ENCODE results near the gene PRKRIP1. TPM values are rescaled to one million over a fixed set of nuclear protein-coding genes. Genes with fewer than 3 reads are reported as not detected.
A peak's percentile ranks its signal among the peaks of the same experiment; 100 is the strongest.

Gene PRKRIP1
- total and polyA plus RNA-seq, 2 experiments from 2014 or later = 25.5 to 29.1 TPM

DNA sequence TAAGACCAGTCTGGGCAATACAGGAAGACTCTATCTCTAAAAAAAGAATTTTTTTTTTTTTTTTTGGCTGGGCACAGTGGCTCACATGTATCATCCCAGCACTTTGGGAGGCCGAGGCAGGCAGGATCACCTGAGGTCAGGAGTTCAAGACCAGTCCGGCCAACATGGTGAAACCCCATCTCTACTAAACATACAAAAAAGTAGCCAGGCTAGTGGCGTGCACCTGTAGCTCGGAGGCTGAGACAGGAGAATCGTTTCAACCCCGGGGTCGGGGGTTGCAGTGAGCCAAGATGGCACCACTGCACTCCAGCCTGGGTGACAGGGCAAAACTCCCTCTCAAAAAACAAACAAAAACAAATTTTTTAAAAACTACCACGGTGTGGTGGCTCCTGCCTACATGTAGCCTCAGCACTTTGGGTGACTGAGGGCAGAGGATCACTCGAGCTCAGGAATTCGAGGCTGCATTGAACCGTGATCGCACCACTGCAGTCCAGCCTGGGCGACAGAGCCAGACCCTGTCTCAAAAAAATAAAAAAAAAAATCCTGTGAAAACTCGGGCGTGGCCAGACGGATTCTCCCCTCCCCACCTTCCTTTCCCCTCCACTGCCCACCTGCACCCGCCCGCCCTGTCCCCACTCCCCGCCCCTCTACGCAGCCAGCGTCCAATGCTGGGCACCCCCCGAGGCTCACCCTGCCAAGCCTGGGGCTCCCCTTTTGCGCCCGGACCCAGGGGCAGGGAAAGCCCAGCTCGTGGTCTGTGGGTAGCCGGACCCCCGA, 36.5 kb downstream of the PRKRIP1 start:
- Histone ChIP-seq H3K27me3 (ENCODE audit: insufficient read depth) (no peaks in the 10 kb centered on the region), H2AFZ (peak overlapping the region; percentile 85; the same call in 1 of the 2 replicates), H3K27ac (ENCODE audit: low read depth) (no peak overlapping the region), H3K4me1 (ENCODE audit: insufficient read depth) (peaks cover 26% of the 10 kb centered on the region), H4K20me1 (replicated peaks; ENCODE audit: insufficient read depth) (no peaks in the 10 kb centered on the region), H3K4me3 (peak overlapping the region; percentile 85), H3K79me2 (replicated peaks; ENCODE audit: insufficient read depth) (0 out of 2 replicates have a peak, but pooled peaks cover 7% of the 10 kb centered on the region), H3F3A (replicated peaks; ENCODE audit: low read depth) (no peaks in the 10 kb centered on the region; the same call in 1 of the 2 replicates), H3K9me2 (ENCODE audit: insufficient read depth) (no peaks in the 10 kb centered on the region), H3K36me3 (ENCODE audit: insufficient read depth) (no peaks in the 10 kb centered on the region), H3K4me2 (peak overlapping the region; percentile 88)
- no peaks in the 10 kb centered on the region for H3K9me3 Mint-ChIP-seq
- peaks cover 29% of the 10 kb centered on the region for H3K4me1 Mint-ChIP-seq
- peak; percentile 38 for ATAC-seq
- DNase-seq (ENCODE audit: low spot score) = no peak
- TF ChIP-seq CREB1 (CRISPR knock-in tag; IDR thresholded peaks at IDR 0.05; ENCODE audit: low read depth) (no peak), POLR2AphosphoS5 (IDR thresholded peaks at IDR 0.05; ENCODE audit: low read depth) (no peak)
- peaks cover 18% of the 10 kb centered on the region for H3K27me3 Mint-ChIP-seq (ENCODE audit: insufficient read depth, low read depth, poor library complexity)
- no peak overlapping the region for H3K27ac Mint-ChIP-seq
- peaks cover 4% of the 10 kb centered on the region for H3K36me3 Mint-ChIP-seq (ENCODE audit: low read depth)
- H3K4me3 Mint-ChIP-seq = peak overlapping the region; percentile 77

DNA sequence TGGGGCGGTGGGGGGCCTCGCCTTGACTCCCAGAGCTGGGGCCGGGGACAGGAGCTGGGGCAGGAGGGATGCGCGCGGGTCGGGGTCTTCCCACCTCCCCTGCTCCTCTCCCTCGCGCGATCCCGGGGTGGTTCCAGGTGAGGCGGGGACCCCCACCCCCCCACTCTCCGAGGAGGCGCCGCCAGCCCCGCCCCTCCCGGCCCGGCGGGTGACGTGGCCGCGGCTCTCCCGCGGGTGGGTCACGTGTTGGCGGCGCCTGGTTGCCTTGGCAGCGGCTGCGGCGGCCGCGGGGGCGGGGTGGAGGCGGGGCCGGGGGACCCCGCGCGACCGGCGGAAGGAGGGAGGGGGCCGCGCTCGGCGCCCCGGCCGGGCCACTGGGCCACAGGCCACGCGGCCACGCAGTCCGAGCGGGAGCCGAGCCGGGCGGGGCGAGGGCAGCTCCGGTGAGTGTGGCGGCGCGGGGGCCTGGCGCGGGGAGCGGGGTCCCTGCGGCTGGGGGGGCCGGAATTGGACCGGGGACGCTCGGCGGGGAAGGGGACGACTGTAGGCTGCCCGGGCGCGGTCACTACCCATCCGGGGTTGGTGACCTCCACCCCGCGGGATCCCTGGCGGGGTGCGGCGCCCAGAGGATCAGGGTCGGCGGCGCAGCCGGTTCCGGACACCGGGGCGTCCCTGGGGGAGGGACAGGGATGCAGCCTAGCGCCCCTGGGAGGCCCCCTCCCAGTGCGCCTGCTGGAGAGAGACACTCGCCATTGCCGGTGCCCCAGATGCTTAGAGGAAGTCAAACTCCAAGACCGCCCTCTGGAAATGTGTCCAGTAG, 37.3 kb downstream of the PRKRIP1 start, which contains the start of gene ORAI2:
TSS of gene ORAI2 (plus strand) at position 357 of the 820 bp plus-strand sequence. CDS start 5,382 bp downstream, outside the sequence.
- H3K4me3 ChIP-seq = peak within 1 kb of the TSS; percentile 85
- no peaks in the 10 kb centered on the region for H3K9me2 ChIP-seq (ENCODE audit: insufficient read depth)
- Mint-ChIP-seq H3K27me3 (ENCODE audit: insufficient read depth, low read depth, poor library complexity) (peaks cover 18% of the 10 kb centered on the region), H3K4me1 (peaks cover 29% of the 10 kb centered on the region), H3K4me3 (peak within 1 kb of the TSS; percentile 80), H3K9me3 (no peaks in the 10 kb centered on the region), H3K36me3 (ENCODE audit: low read depth) (peaks cover 4% of the 10 kb centered on the region), H3K27ac (no peak within 1 kb of the TSS; the same call in 1 of the 2 replicates)
- H3K36me3 ChIP-seq (ENCODE audit: insufficient read depth) = no peaks in the 10 kb centered on the region
- no peaks in the 10 kb centered on the region for H3K27me3 ChIP-seq (ENCODE audit: insufficient read depth)
- H3F3A ChIP-seq (replicated peaks; ENCODE audit: low read depth) = no peaks in the 10 kb centered on the region; the same call in 1 of the 2 replicates
- H2AFZ ChIP-seq = peak within 1 kb of the TSS; percentile 85; the same call in 1 of the 2 replicates
- H3K27ac ChIP-seq (ENCODE audit: low read depth) = no peak within 1 kb of the TSS
- peaks cover 26% of the 10 kb centered on the region for H3K4me1 ChIP-seq (ENCODE audit: insufficient read depth)
- peak within 1 kb of the TSS; percentile 88 for H3K4me2 ChIP-seq
- TF ChIP-seq CREB1 (CRISPR knock-in tag; IDR thresholded peaks at IDR 0.05; ENCODE audit: low read depth) = peak; percentile 60
- peak; percentile 57 for TF ChIP-seq POLR2AphosphoS5 (IDR thresholded peaks at IDR 0.05; ENCODE audit: low read depth)
- no peak for TF ChIP-seq NANOG (IDR thresholded peaks at IDR 0.05; ENCODE audit: borderline replicate concordance)
- H3K79me2 ChIP-seq (replicated peaks; ENCODE audit: insufficient read depth) = 0 out of 2 replicates have a peak, but pooled peaks cover 7% of the 10 kb centered on the region
- no peaks in the 10 kb centered on the region for H4K20me1 ChIP-seq (replicated peaks; ENCODE audit: insufficient read depth)
- DNase-seq (ENCODE audit: low spot score) (peak; percentile 74), ATAC-seq (peak; percentile 55)

DNA sequence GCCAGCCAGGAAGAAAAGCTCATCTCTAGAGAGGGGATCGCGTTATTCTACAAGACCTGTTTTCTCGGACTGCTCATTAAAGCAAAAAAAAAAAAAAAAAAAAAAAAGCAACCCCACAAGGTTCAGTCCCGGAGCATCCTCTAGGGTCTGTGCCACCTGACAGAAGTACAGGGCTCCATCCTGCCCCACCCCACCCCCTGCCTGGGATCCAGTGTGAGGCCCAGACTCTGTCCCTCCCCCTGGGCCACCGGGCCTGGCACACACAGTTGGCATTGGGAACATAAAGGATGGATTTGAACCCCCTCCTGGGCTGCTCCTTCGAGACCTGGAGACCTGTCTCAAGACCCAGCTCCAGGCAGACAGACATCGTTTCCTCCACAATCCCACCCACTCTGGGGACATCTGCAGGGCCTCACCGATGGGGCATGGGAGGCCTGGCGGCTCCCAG, 37.9 kb downstream of the PRKRIP1 start:
- no peaks in the 10 kb centered on the region for H3K27me3 ChIP-seq (ENCODE audit: insufficient read depth)
- no peak overlapping the region for H3K27ac ChIP-seq (ENCODE audit: low read depth)
- H3K36me3 ChIP-seq (ENCODE audit: insufficient read depth) = no peaks in the 10 kb centered on the region
- H3K27ac Mint-ChIP-seq = no peak overlapping the region; the same call in 1 of the 2 replicates
- no peaks in the 10 kb centered on the region; the same call in 1 of the 2 replicates for H3F3A ChIP-seq (replicated peaks; ENCODE audit: low read depth)
- peaks cover 17% of the 10 kb centered on the region for H3K27me3 Mint-ChIP-seq (ENCODE audit: insufficient read depth, low read depth, poor library complexity)
- 0 out of 2 replicates have a peak, but pooled peaks cover 7% of the 10 kb centered on the region for H3K79me2 ChIP-seq (replicated peaks; ENCODE audit: insufficient read depth)
- H3K4me3 Mint-ChIP-seq = peak overlapping the region; percentile 80
- no peak for TF ChIP-seq ZNF331 (CRISPR knock-in tag; IDR thresholded peaks at IDR 0.05; ENCODE audit: low read depth)
- no peak for TF ChIP-seq CREB1 (CRISPR knock-in tag; IDR thresholded peaks at IDR 0.05; ENCODE audit: low read depth)
- no peak for TF ChIP-seq NANOG (IDR thresholded peaks at IDR 0.05; ENCODE audit: borderline replicate concordance)
- TF ChIP-seq, protein P1, sequence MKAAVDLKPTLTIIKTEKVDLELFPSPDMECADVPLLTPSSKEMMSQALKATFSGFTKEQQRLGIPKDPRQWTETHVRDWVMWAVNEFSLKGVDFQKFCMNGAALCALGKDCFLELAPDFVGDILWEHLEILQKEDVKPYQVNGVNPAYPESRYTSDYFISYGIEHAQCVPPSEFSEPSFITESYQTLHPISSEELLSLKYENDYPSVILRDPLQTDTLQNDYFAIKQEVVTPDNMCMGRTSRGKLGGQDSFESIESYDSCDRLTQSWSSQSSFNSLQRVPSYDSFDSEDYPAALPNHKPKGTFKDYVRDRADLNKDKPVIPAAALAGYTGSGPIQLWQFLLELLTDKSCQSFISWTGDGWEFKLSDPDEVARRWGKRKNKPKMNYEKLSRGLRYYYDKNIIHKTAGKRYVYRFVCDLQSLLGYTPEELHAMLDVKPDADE (IDR thresholded peaks at IDR 0.05) = no peak
- TF ChIP-seq, protein P2, sequence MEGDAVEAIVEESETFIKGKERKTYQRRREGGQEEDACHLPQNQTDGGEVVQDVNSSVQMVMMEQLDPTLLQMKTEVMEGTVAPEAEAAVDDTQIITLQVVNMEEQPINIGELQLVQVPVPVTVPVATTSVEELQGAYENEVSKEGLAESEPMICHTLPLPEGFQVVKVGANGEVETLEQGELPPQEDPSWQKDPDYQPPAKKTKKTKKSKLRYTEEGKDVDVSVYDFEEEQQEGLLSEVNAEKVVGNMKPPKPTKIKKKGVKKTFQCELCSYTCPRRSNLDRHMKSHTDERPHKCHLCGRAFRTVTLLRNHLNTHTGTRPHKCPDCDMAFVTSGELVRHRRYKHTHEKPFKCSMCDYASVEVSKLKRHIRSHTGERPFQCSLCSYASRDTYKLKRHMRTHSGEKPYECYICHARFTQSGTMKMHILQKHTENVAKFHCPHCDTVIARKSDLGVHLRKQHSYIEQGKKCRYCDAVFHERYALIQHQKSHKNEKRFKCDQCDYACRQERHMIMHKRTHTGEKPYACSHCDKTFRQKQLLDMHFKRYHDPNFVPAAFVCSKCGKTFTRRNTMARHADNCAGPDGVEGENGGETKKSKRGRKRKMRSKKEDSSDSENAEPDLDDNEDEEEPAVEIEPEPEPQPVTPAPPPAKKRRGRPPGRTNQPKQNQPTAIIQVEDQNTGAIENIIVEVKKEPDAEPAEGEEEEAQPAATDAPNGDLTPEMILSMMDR (conservative IDR thresholded peaks at IDR 0.05; ENCODE audit: low read depth in 2 of 2) = no peak
- TF ChIP-seq, protein P3, sequence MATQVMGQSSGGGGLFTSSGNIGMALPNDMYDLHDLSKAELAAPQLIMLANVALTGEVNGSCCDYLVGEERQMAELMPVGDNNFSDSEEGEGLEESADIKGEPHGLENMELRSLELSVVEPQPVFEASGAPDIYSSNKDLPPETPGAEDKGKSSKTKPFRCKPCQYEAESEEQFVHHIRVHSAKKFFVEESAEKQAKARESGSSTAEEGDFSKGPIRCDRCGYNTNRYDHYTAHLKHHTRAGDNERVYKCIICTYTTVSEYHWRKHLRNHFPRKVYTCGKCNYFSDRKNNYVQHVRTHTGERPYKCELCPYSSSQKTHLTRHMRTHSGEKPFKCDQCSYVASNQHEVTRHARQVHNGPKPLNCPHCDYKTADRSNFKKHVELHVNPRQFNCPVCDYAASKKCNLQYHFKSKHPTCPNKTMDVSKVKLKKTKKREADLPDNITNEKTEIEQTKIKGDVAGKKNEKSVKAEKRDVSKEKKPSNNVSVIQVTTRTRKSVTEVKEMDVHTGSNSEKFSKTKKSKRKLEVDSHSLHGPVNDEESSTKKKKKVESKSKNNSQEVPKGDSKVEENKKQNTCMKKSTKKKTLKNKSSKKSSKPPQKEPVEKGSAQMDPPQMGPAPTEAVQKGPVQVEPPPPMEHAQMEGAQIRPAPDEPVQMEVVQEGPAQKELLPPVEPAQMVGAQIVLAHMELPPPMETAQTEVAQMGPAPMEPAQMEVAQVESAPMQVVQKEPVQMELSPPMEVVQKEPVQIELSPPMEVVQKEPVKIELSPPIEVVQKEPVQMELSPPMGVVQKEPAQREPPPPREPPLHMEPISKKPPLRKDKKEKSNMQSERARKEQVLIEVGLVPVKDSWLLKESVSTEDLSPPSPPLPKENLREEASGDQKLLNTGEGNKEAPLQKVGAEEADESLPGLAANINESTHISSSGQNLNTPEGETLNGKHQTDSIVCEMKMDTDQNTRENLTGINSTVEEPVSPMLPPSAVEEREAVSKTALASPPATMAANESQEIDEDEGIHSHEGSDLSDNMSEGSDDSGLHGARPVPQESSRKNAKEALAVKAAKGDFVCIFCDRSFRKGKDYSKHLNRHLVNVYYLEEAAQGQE (IDR thresholded peaks at IDR 0.05; ENCODE audit: unreplicated experiment) = no peak
- TF ChIP-seq STAT1 (IDR thresholded peaks at IDR 0.05; ENCODE audit: unreplicated experiment) = no peak
- peaks cover 4% of the 10 kb centered on the region for H3K36me3 Mint-ChIP-seq (ENCODE audit: low read depth)
- H3K4me1 Mint-ChIP-seq = peaks cover 29% of the 10 kb centered on the region
- H3K9me2 ChIP-seq (ENCODE audit: insufficient read depth) = no peaks in the 10 kb centered on the region
- H3K9me3 Mint-ChIP-seq = no peaks in the 10 kb centered on the region
- peak overlapping the region; percentile 81 for H3K4me2 ChIP-seq
- no peak for DNase-seq (ENCODE audit: low spot score)
- H2AFZ ChIP-seq = no peak overlapping the region
- peak overlapping the region; percentile 85 for H3K4me3 ChIP-seq
- ATAC-seq = peak; percentile 13
- H3K4me1 ChIP-seq (ENCODE audit: insufficient read depth) = peaks cover 26% of the 10 kb centered on the region
- H4K20me1 ChIP-seq (replicated peaks; ENCODE audit: insufficient read depth) = no peaks in the 10 kb centered on the region

Measured in GM23338 (cell line).